ENCODE measurements around the gene LAD1. TPM values are rescaled to one million over a fixed set of nuclear protein-coding genes. Genes with fewer than 3 reads are reported as not detected.

Gene LAD1
- total RNA-seq, 1 experiment from 2014 or later, result 30.1 TPM

DNA sequence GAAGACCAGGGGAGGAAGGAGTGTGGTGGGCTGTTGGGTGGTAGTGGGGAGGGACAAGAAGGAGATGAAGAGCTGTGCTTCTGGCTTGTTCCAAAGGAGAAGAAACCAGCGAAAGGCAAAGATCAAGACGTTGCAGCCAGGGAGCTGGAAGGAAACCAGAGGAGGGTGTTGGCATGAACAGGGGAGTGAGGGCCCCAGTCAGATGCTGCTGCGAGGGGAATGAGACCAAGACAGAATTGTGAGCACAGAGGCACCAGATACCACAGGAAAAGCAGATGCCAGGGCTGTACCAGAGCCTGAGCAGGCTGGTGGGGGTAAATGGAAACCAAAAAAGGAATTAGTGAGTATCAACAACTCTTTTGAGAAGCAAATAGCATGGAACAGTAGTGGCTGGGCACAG lies 6.0 kb downstream of the LAD1 start:
- Histone ChIP-seq H2BK5ac (ENCODE audit: insufficient read length, low read length) (no peak overlapping the region), H3K27me3 (ENCODE audit: insufficient read depth, low read length) (no peaks in the 10 kb centered on the region), H2BK20ac (ENCODE audit: low read depth, low read length, poor library complexity, severe bottlenecking) (no peak overlapping the region), H4K8ac (replicated peaks; ENCODE audit: insufficient read length, low read depth, low read length) (no peak overlapping the region), H2AK5ac (ENCODE audit: insufficient read length, low read length) (no peak overlapping the region), H3K27ac (ENCODE audit: insufficient read length, low read depth, low read length) (no peak overlapping the region), H3K18ac (ENCODE audit: insufficient read length, low read depth, low read length) (no peak overlapping the region), H3K79me1 (ENCODE audit: insufficient read depth, low read depth, low read length, poor library complexity, severe bottlenecking) (no peaks in the 10 kb centered on the region), H2BK120ac (ENCODE audit: low read depth, low read length, poor library complexity, severe bottlenecking) (no peak overlapping the region), H4K91ac (ENCODE audit: insufficient read length, low read depth, low read length) (no peak overlapping the region), H3K56ac (ENCODE audit: insufficient read length, low read depth, low read length) (no peak overlapping the region), H3K4me1 (ENCODE audit: insufficient read depth, low read length) (no peaks in the 10 kb centered on the region), H2AFZ (ENCODE audit: low read length) (no peak overlapping the region), H2BK12ac (ENCODE audit: insufficient read length, low read depth, low read length) (no peak overlapping the region), H3K79me2 (ENCODE audit: insufficient read depth, low read length) (no peaks in the 10 kb centered on the region), H3K9me3 (ENCODE audit: control insufficient read depth, low read depth, low read length) (no peaks in the 10 kb centered on the region), H4K5ac (ENCODE audit: insufficient read length, low read depth, low read length) (no peak overlapping the region), H3K9ac (ENCODE audit: extremely low read depth, insufficient read length, low read length) (no peak overlapping the region), H4K20me1 (ENCODE audit: control insufficient read depth, insufficient read depth, insufficient read length) (peaks cover 2% of the 10 kb centered on the region), H3K4ac (ENCODE audit: low read depth, low read length) (no peak overlapping the region), H3K14ac (ENCODE audit: insufficient read depth, low read length) (no peak overlapping the region), H3K4me2 (ENCODE audit: insufficient read depth, insufficient read length, low read length) (no peak overlapping the region), H3K23ac (ENCODE audit: insufficient read length, low read depth, low read length) (no peak overlapping the region), H3K23me2 (ENCODE audit: insufficient read length, low read depth, low read length, poor library complexity, severe bottlenecking) (no peaks in the 10 kb centered on the region), H2BK15ac (ENCODE audit: low read depth, low read length) (no peak overlapping the region), H3T11ph (ENCODE audit: low read length) (no peak overlapping the region)
- Mint-ChIP-seq H3K4me1 (peaks cover 38 to 45% of the 10 kb centered on the region in 2 experiments), H3K36me3 (ENCODE audit: insufficient read depth in 1 of 3, low read depth in 3 of 3) (peaks cover 0 to 5% (median 0%) of the 10 kb centered on the region in 3 experiments; a peak in 1 of 7 replicates), H3K27ac (no peak overlapping the region), H3K27me3 (ENCODE audit: low read depth) (no peaks in the 10 kb centered on the region; the same call in none of the 2 replicates), H3K4me3 (no peak overlapping the region), H3K9me3 (no peaks in the 10 kb centered on the region; a peak in 1 of 5 replicates)
- no peak for DNase-seq
- no CpG with 5 or more reads among the region's 3 CpGs for WGBS (ENCODE audit: extremely low coverage, insufficient read length, low lambda C conversion rate)
- TF ChIP-seq, protein P1, sequence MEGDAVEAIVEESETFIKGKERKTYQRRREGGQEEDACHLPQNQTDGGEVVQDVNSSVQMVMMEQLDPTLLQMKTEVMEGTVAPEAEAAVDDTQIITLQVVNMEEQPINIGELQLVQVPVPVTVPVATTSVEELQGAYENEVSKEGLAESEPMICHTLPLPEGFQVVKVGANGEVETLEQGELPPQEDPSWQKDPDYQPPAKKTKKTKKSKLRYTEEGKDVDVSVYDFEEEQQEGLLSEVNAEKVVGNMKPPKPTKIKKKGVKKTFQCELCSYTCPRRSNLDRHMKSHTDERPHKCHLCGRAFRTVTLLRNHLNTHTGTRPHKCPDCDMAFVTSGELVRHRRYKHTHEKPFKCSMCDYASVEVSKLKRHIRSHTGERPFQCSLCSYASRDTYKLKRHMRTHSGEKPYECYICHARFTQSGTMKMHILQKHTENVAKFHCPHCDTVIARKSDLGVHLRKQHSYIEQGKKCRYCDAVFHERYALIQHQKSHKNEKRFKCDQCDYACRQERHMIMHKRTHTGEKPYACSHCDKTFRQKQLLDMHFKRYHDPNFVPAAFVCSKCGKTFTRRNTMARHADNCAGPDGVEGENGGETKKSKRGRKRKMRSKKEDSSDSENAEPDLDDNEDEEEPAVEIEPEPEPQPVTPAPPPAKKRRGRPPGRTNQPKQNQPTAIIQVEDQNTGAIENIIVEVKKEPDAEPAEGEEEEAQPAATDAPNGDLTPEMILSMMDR (conservative IDR thresholded peaks at IDR 0.05), result no peak
